Measurements from ENCODE around the gene RNASET2. TPM values are rescaled to one million over a fixed set of nuclear protein-coding genes. Genes with fewer than 3 reads are reported as not detected.

Gene RNASET2
- polyA plus RNA-seq, 3 donors: 432 to 562 (median 493) TPM

DNA sequence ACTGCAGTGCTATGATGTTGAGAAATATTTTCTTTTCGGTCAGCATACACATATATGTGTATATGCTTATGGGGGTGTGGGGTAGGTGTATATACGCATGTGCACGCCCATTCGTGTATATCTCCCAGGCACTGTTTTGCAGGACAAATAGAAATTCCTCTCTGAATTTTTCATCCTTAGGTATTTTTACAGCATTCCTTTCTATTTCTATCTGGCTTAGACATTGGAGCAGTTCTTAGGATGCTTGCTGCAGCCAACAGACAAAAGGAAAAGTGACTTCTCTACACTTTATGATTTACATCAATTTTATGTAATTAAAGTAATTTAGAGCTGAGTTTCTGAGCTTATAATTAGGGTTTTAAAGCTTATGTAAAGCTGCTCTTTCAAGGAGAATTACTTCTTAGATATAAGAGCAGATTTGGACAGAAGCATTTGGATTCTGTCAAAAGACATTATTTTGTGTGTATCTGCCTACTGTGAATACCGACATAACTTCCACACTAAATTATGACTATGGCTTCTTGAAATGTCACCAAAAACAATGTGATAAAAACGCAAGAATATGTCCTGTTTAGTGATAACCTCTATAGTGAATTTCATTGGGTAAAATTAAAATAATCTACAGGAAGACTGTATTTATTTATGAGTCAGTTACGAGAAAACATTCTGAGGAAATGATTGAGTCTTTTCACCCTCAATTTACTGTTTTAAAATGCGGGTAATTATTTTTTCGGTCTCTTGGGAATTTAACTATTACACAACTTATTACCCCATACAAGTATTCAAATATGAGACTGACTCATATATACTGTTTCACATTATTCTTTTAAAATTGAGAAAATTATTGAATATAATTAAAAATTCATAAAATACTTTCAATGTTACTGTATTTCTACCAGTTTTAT lies 21.5 kb upstream of the RNASET2 start:
- H3K4me1 ChIP-seq (ENCODE audit: control insufficient read depth in 1 of 2, insufficient read depth in 2 of 2, low read length in 2 of 2): no peaks in the 10 kb centered on the region
- WGBS (ENCODE audit: insufficient coverage): no CpG with 5 or more reads among the region's 9 CpGs
- H3K9me3 ChIP-seq (replicated peaks in 1 of 2; ENCODE audit: control insufficient read depth in 1 of 2, insufficient read depth in 1 of 2, low read length in 2 of 2): no peaks in the 10 kb centered on the region
- H3K9ac ChIP-seq (ENCODE audit: insufficient read depth, low read length, poor library complexity, severe bottlenecking): no peak overlapping the region
- H4K20me1 ChIP-seq (ENCODE audit: insufficient read depth, low read length): no peaks in the 10 kb centered on the region
- no peak overlapping the region for H3K4me2 ChIP-seq (replicated peaks; ENCODE audit: extremely low read depth, low read length, poor library complexity, severe bottlenecking)
- peaks cover 0 to 3% (median 0%) of the 10 kb centered on the region in 7 donors for H3K9me3 Mint-ChIP-seq
- H3K27me3 Mint-ChIP-seq (ENCODE audit: low read depth in 3 of 3): peaks cover 0 to 3% (median 0%) of the 10 kb centered on the region in 3 donors
- intact Hi-C loops (cut with micrococcal nuclease): no loop called here
- H2AFZ ChIP-seq (ENCODE audit: insufficient read depth, low read depth, low read length, poor library complexity, severe bottlenecking): no peak overlapping the region
- no peaks in the 10 kb centered on the region for H3K4me1 Mint-ChIP-seq
- no peaks in the 10 kb centered on the region for H3K79me2 ChIP-seq (ENCODE audit: insufficient read depth, low read length)
- H3K36me3 ChIP-seq (replicated peaks in 1 of 2; ENCODE audit: control insufficient read depth in 1 of 2, insufficient read depth in 2 of 2, low read length in 2 of 2): peaks cover 0 to 23% of the 10 kb centered on the region in 2 donors
- H3K4me3 Mint-ChIP-seq: no peak overlapping the region
- H3K4me3 ChIP-seq (replicated peaks in 1 of 3; ENCODE audit: low read depth in 2 of 3, low read length in 3 of 3): no peak overlapping the region
- H3K27me3 ChIP-seq (ENCODE audit: control insufficient read depth in 2 of 2, insufficient read depth in 2 of 2, low read length in 2 of 2): no peaks in the 10 kb centered on the region
- TF ChIP-seq, protein P1, sequence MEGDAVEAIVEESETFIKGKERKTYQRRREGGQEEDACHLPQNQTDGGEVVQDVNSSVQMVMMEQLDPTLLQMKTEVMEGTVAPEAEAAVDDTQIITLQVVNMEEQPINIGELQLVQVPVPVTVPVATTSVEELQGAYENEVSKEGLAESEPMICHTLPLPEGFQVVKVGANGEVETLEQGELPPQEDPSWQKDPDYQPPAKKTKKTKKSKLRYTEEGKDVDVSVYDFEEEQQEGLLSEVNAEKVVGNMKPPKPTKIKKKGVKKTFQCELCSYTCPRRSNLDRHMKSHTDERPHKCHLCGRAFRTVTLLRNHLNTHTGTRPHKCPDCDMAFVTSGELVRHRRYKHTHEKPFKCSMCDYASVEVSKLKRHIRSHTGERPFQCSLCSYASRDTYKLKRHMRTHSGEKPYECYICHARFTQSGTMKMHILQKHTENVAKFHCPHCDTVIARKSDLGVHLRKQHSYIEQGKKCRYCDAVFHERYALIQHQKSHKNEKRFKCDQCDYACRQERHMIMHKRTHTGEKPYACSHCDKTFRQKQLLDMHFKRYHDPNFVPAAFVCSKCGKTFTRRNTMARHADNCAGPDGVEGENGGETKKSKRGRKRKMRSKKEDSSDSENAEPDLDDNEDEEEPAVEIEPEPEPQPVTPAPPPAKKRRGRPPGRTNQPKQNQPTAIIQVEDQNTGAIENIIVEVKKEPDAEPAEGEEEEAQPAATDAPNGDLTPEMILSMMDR (IDR thresholded peaks at IDR 0.05): no peak
- no peak overlapping the region for H3K27ac ChIP-seq (ENCODE audit: low read depth in 1 of 2, low read length in 2 of 2)
- no peak for DNase-seq
- H3K27ac Mint-ChIP-seq: no peak overlapping the region
- H3K36me3 Mint-ChIP-seq: peaks cover 17 to 37% of the 10 kb centered on the region in 2 donors

DNA sequence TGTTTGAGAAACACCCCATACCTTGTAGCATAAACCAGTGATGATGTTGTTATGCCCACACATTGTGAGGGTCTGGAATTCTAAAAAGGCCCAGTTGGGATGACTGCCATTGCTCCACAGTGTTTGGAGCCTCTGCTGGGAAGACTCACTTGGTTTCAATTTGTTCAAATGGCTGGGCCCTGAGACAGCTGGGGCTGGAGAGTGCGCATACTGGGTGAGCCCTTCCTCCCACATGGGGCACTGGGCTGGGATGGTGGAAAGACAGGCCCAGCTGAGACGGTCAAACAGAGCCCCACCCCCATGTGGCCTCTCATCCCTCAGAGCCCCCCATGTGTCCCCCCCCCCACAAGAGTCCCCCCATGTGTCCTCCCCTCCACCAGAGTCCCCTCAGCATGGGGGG lies 20.3 kb upstream of the RNASET2 start:
- Mint-ChIP-seq H3K27ac (peak overlapping the region in 2 of 7 donors; percentile 3 to 47), H3K4me1 (no peaks in the 10 kb centered on the region), H3K9me3 (peaks cover 0 to 3% (median 0%) of the 10 kb centered on the region in 7 donors), H3K27me3 (ENCODE audit: low read depth in 3 of 3) (peaks cover 0 to 3% (median 0%) of the 10 kb centered on the region in 3 donors), H3K4me3 (peak overlapping the region in 1 of 2 donors; percentile 16), H3K36me3 (peaks cover 14 to 37% of the 10 kb centered on the region in 2 donors)
- Histone ChIP-seq H3K9me3 (replicated peaks in 1 of 2; ENCODE audit: control insufficient read depth in 1 of 2, insufficient read depth in 1 of 2, low read length in 2 of 2) (no peaks in the 10 kb centered on the region), H3K79me2 (ENCODE audit: insufficient read depth, low read length) (no peaks in the 10 kb centered on the region), H4K20me1 (ENCODE audit: insufficient read depth, low read length) (no peaks in the 10 kb centered on the region), H3K27ac (ENCODE audit: low read depth in 1 of 2, low read length in 2 of 2) (no peak overlapping the region), H3K27me3 (ENCODE audit: control insufficient read depth in 2 of 2, insufficient read depth in 2 of 2, low read length in 2 of 2) (no peaks in the 10 kb centered on the region), H3K4me3 (replicated peaks in 1 of 3; ENCODE audit: low read depth in 2 of 3, low read length in 3 of 3) (no peak overlapping the region), H3K36me3 (replicated peaks in 1 of 2; ENCODE audit: control insufficient read depth in 1 of 2, insufficient read depth in 2 of 2, low read length in 2 of 2) (peaks cover 0 to 31% of the 10 kb centered on the region in 2 donors), H3K4me1 (ENCODE audit: control insufficient read depth in 1 of 2, insufficient read depth in 2 of 2, low read length in 2 of 2) (no peaks in the 10 kb centered on the region), H2AFZ (ENCODE audit: insufficient read depth, low read depth, low read length, poor library complexity, severe bottlenecking) (no peak overlapping the region), H3K9ac (ENCODE audit: insufficient read depth, low read length, poor library complexity, severe bottlenecking) (no peak overlapping the region), H3K4me2 (replicated peaks; ENCODE audit: extremely low read depth, low read length, poor library complexity, severe bottlenecking) (no peak overlapping the region)
- DNase-seq: no peak
- intact Hi-C loops (cut with micrococcal nuclease): no loop called here
- TF ChIP-seq, protein P1 (IDR thresholded peaks at IDR 0.05): no peak
- WGBS (ENCODE audit: insufficient coverage): no CpG with 5 or more reads among the region's 2 CpGs

Data from CD14-positive monocyte (primary cell).